ENCODE measurements around the gene CPVL.

Gene CPVL

DNA sequence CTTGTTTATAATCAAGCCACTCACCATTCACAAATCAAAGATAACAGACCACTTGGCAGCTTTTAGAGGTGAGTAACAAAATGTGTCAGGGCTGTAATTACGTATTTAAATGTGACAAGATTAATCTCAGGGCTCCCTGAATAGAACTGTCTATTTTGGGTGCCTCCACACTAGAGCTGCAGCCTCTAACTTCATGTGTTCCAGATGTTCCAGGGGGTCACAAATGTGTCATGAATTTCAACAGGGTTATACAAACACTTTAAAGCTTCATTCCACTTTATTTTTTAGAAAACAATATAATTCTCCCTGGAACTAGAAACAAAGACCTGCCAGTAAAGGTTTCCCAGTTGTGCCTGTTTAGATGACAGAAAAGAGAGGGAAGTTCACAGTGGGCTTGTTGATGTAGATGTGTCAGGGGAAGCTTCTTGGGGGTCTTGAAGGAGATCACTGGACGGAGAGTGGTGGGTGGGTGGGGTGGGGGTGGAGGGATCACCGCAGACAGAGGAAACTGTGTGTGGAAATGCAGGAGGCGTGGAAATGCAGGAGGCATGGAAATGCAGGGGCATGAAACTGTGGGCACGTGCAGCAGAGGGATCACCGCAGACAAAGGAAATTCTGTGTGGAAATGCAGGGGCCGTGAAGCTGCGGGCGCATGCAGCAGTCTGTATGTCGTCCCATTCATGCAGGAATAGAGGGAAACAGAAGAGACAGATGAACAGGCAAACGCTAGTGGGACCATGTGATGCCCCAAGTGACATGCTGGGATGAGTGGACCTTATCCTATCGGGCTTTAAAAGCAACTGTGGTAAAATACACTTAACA, 146.2 kb downstream of the CPVL start:
- H3K4me3 ChIP-seq (ENCODE audit: low read depth, low read length), result no peak overlapping the region
- H3K36me3 ChIP-seq (ENCODE audit: control insufficient read depth in 1 of 2, insufficient read depth in 2 of 2, low read length in 2 of 2), result peaks cover 2 to 5% of the 10 kb centered on the region in 2 experiments
- H3K27ac ChIP-seq (ENCODE audit: low read depth, low read length), result no peak overlapping the region
- no peak overlapping the region for H3K9ac ChIP-seq (ENCODE audit: low read length)
- no peaks in the 10 kb centered on the region for H3K79me2 ChIP-seq (ENCODE audit: control insufficient read depth, insufficient read depth, low read length, poor library complexity)
- H3K4ac ChIP-seq (ENCODE audit: low read depth, low read length), result no peak overlapping the region
- peak overlapping the region; percentile 14 for H3K18ac ChIP-seq (ENCODE audit: low read length)
- WGBS (ENCODE audit: extremely low coverage, insufficient coverage, insufficient read length), result no CpG with 5 or more reads among the region's 12 CpGs
- H3K79me1 ChIP-seq (ENCODE audit: low read length), result no peaks in the 10 kb centered on the region
- no peak overlapping the region for H2AK5ac ChIP-seq (ENCODE audit: low read length)
- no peaks in the 10 kb centered on the region for H3K27me3 ChIP-seq (ENCODE audit: insufficient read depth, low read length)
- no peak overlapping the region for H4K91ac ChIP-seq (ENCODE audit: low read depth, low read length)
- no peaks in the 10 kb centered on the region for H3K4me1 ChIP-seq (ENCODE audit: control insufficient read depth in 1 of 2, insufficient read depth in 2 of 2, low read length in 2 of 2)
- H3K4me2 ChIP-seq (ENCODE audit: low read length), result no peak overlapping the region
- H3K9me3 ChIP-seq (ENCODE audit: insufficient read depth, low read depth, low read length), result peaks cover 2% of the 10 kb centered on the region
- DNase-seq, result no peak
- no peak overlapping the region for H3K23ac ChIP-seq (ENCODE audit: low read length)
- no peak overlapping the region for H2BK120ac ChIP-seq (ENCODE audit: insufficient read depth, low read length, poor library complexity)
- no peak overlapping the region for H2AFZ ChIP-seq (ENCODE audit: insufficient read depth, low read length, poor library complexity)
- H2BK5ac ChIP-seq (ENCODE audit: low read depth, low read length, poor library complexity), result no peak overlapping the region
- H2BK12ac ChIP-seq (ENCODE audit: low read length), result no peak overlapping the region
- no peak overlapping the region for H4K8ac ChIP-seq (ENCODE audit: low read depth, low read length)
- no peak overlapping the region for H4K12ac ChIP-seq (ENCODE audit: low read depth, low read length)
- no peak overlapping the region for H3K14ac ChIP-seq (ENCODE audit: low read length)

DNA sequence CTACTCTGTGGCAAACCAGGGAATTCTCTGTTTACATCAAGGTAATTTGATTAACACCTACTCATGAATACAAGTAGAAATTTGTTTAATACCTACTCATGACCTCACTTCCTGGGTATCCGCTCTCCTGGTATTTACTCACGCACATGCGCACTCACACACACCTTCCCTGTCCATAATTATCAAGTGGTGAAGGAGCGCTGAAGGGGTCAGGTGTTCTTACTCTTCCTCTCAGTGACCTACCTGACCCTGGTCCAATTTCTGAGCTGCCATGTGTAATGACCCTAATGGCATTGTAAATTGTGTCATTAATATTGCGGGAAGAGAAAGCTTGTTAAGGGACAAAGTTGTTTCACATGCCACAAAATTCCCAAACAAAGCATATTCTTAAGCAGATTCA, 146.9 kb downstream of the CPVL start:
- Histone ChIP-seq H2AFZ (ENCODE audit: insufficient read depth, low read length, poor library complexity) (no peak overlapping the region), H3K9ac (ENCODE audit: low read length) (no peak overlapping the region), H3K23ac (ENCODE audit: low read length) (no peak overlapping the region), H4K91ac (ENCODE audit: low read depth, low read length) (no peak overlapping the region), H3K4me2 (ENCODE audit: low read length) (no peak overlapping the region), H3K79me1 (ENCODE audit: low read length) (no peaks in the 10 kb centered on the region), H3K9me3 (ENCODE audit: insufficient read depth, low read depth, low read length) (peaks cover 2% of the 10 kb centered on the region), H3K27ac (ENCODE audit: low read depth, low read length) (no peak overlapping the region), H3K27me3 (ENCODE audit: insufficient read depth, low read length) (no peaks in the 10 kb centered on the region), H4K8ac (ENCODE audit: low read depth, low read length) (no peak overlapping the region), H3K4me1 (ENCODE audit: control insufficient read depth in 1 of 2, insufficient read depth in 2 of 2, low read length in 2 of 2) (no peaks in the 10 kb centered on the region), H3K18ac (ENCODE audit: low read length) (no peak overlapping the region), H3K4me3 (ENCODE audit: low read depth, low read length) (no peak overlapping the region), H3K79me2 (ENCODE audit: control insufficient read depth, insufficient read depth, low read length, poor library complexity) (no peaks in the 10 kb centered on the region), H3K36me3 (ENCODE audit: control insufficient read depth in 1 of 2, insufficient read depth in 2 of 2, low read length in 2 of 2) (peaks cover 2 to 5% of the 10 kb centered on the region in 2 experiments), H2BK120ac (ENCODE audit: insufficient read depth, low read length, poor library complexity) (no peak overlapping the region), H3K4ac (ENCODE audit: low read depth, low read length) (no peak overlapping the region), H4K12ac (ENCODE audit: low read depth, low read length) (no peak overlapping the region), H2BK5ac (ENCODE audit: low read depth, low read length, poor library complexity) (no peak overlapping the region), H2BK12ac (ENCODE audit: low read length) (no peak overlapping the region), H3K14ac (ENCODE audit: low read length) (no peak overlapping the region), H2AK5ac (ENCODE audit: low read length) (no peak overlapping the region)
- no peak for DNase-seq
- WGBS (ENCODE audit: extremely low coverage, insufficient coverage, insufficient read length), result no CpG with 5 or more reads among the region's 5 CpGs

- no peak for DNase-seq
- no peak overlapping the region for H2BK12ac ChIP-seq (ENCODE audit: low read length)
- H4K12ac ChIP-seq (ENCODE audit: low read depth, low read length), result no peak overlapping the region
- no CpG with 5 or more reads among the region's 4 CpGs for WGBS (ENCODE audit: extremely low coverage, insufficient coverage, insufficient read length)
- H3K18ac ChIP-seq (ENCODE audit: low read length), result no peak overlapping the region
- no peak overlapping the region for H4K8ac ChIP-seq (ENCODE audit: low read depth, low read length)
- H2BK120ac ChIP-seq (ENCODE audit: insufficient read depth, low read length, poor library complexity), result no peak overlapping the region
- no peaks in the 10 kb centered on the region for H3K79me1 ChIP-seq (ENCODE audit: low read length)
- H3K4me2 ChIP-seq (ENCODE audit: low read length), result no peak overlapping the region
- peaks cover 2% of the 10 kb centered on the region for H3K9me3 ChIP-seq (ENCODE audit: insufficient read depth, low read depth, low read length)
- no peaks in the 10 kb centered on the region for H3K79me2 ChIP-seq (ENCODE audit: control insufficient read depth, insufficient read depth, low read length, poor library complexity)
- H3K9ac ChIP-seq (ENCODE audit: low read length), result no peak overlapping the region
- H3K23ac ChIP-seq (ENCODE audit: low read length), result no peak overlapping the region
- H3K4ac ChIP-seq (ENCODE audit: low read depth, low read length), result no peak overlapping the region
- no peak overlapping the region for H2AFZ ChIP-seq (ENCODE audit: insufficient read depth, low read length, poor library complexity)
- H2AK5ac ChIP-seq (ENCODE audit: low read length), result no peak overlapping the region
- H3K4me3 ChIP-seq (ENCODE audit: low read depth, low read length), result no peak overlapping the region
- no peak overlapping the region for H3K14ac ChIP-seq (ENCODE audit: low read length)
- H3K27me3 ChIP-seq (ENCODE audit: insufficient read depth, low read length), result no peaks in the 10 kb centered on the region
- no peak overlapping the region for H3K27ac ChIP-seq (ENCODE audit: low read depth, low read length)
- H3K4me1 ChIP-seq (ENCODE audit: control insufficient read depth in 1 of 2, insufficient read depth in 2 of 2, low read length in 2 of 2), result no peaks in the 10 kb centered on the region
- H4K91ac ChIP-seq (ENCODE audit: low read depth, low read length), result no peak overlapping the region
- no peak overlapping the region for H2BK5ac ChIP-seq (ENCODE audit: low read depth, low read length, poor library complexity)
- peaks cover 2% of the 10 kb centered on the region in 2 experiments for H3K36me3 ChIP-seq (ENCODE audit: control insufficient read depth in 1 of 2, insufficient read depth in 2 of 2, low read length in 2 of 2)
These were observed 148.2 kb downstream of the CPVL start for GRCh38 chr7:28998105-28998504.

DNA sequence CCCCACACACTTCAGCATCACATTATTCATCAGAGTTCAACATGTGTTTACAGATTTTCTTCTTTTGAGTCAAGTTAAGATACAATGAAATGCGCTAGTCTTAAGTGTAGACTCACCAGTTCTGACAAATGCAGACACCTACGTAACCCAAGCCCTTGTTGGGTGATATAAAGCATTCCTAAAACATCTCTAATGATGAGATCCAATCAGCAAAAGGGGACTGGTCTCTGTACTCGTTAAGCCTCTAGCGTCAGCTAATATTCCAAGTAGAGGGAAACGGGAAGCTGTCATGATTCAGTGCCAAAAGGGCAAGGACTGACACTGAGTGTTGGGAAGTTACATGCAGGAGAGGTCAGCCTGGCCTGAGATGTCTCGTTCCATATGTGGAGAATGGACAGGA, 149.5 kb downstream of the CPVL start:
- no peak overlapping the region for H3K27ac ChIP-seq (ENCODE audit: low read depth, low read length)
- H3K36me3 ChIP-seq (ENCODE audit: control insufficient read depth in 1 of 2, insufficient read depth in 2 of 2, low read length in 2 of 2), result peaks cover 2% of the 10 kb centered on the region in 2 experiments
- H2BK120ac ChIP-seq (ENCODE audit: insufficient read depth, low read length, poor library complexity), result no peak overlapping the region
- H3K9ac ChIP-seq (ENCODE audit: low read length), result no peak overlapping the region
- H3K9me3 ChIP-seq (ENCODE audit: insufficient read depth, low read depth, low read length), result peaks cover 2% of the 10 kb centered on the region
- DNase-seq, result peak; percentile 61 to 68
- H3K4ac ChIP-seq (ENCODE audit: low read depth, low read length), result no peak overlapping the region
- no peak overlapping the region for H3K18ac ChIP-seq (ENCODE audit: low read length)
- H2BK12ac ChIP-seq (ENCODE audit: low read length), result no peak overlapping the region
- WGBS (ENCODE audit: extremely low coverage, insufficient coverage, insufficient read length), result no CpG with 5 or more reads among the region's 6 CpGs
- no peaks in the 10 kb centered on the region for H3K79me2 ChIP-seq (ENCODE audit: control insufficient read depth, insufficient read depth, low read length, poor library complexity)
- H4K8ac ChIP-seq (ENCODE audit: low read depth, low read length), result no peak overlapping the region
- H2BK5ac ChIP-seq (ENCODE audit: low read depth, low read length, poor library complexity), result no peak overlapping the region
- no peaks in the 10 kb centered on the region for H3K79me1 ChIP-seq (ENCODE audit: low read length)
- no peak overlapping the region for H3K4me2 ChIP-seq (ENCODE audit: low read length)
- no peak overlapping the region for H2AK5ac ChIP-seq (ENCODE audit: low read length)
- no peak overlapping the region for H4K91ac ChIP-seq (ENCODE audit: low read depth, low read length)
- no peaks in the 10 kb centered on the region for H3K4me1 ChIP-seq (ENCODE audit: control insufficient read depth in 1 of 2, insufficient read depth in 2 of 2, low read length in 2 of 2)
- H3K14ac ChIP-seq (ENCODE audit: low read length), result no peak overlapping the region
- H3K4me3 ChIP-seq (ENCODE audit: low read depth, low read length), result no peak overlapping the region
- no peaks in the 10 kb centered on the region for H3K27me3 ChIP-seq (ENCODE audit: insufficient read depth, low read length)
- H2AFZ ChIP-seq (ENCODE audit: insufficient read depth, low read length, poor library complexity), result no peak overlapping the region
- H4K12ac ChIP-seq (ENCODE audit: low read depth, low read length), result no peak overlapping the region
- no peak overlapping the region for H3K23ac ChIP-seq (ENCODE audit: low read length)
